HepG2 (cell line): ENCODE results near the gene AQP9. TPM values are rescaled to one million over a fixed set of nuclear protein-coding genes. Genes with fewer than 3 reads are reported as not detected.

Experiments used
- ARHGAP35 ChIP-seq: sonication (generic); formaldehyde crosslinking; IDR thresholded peaks from 2 replicates; pipeline ENCODE4 v1.9.0; 2022; ENCODE audit warnings: mild to moderate bottlenecking, inconsistent platforms, moderate library complexity, missing genetic modification reagents, borderline replicate concordance
- GPBP1L1 ChIP-seq: sonication (generic); formaldehyde crosslinking; IDR thresholded peaks from 2 replicates; pipeline ENCODE4 v1.5.0; 2020; ENCODE audit warnings: mild to moderate bottlenecking, missing genetic modification reagents
- HMGXB3 ChIP-seq: sonication (generic); formaldehyde crosslinking; IDR thresholded peaks from 2 replicates; pipeline ENCODE4 v1.4.0; 2020; ENCODE audit warnings: missing genetic modification reagents, borderline replicate concordance
- IKZF4 ChIP-seq: sonication (generic); formaldehyde crosslinking; IDR thresholded peaks from 2 replicates; pipeline ENCODE4 v1.5.1; 2020; ENCODE audit warnings: borderline replicate concordance, mild to moderate bottlenecking, low read depth, missing genetic modification reagents; ENCODE audit errors: not compliant biosample characterization
- JARID2 ChIP-seq: sonication (generic); formaldehyde crosslinking; IDR thresholded peaks from 2 replicates; pipeline ENCODE4 v1.8.1; 2023; ENCODE audit warnings: missing genetic modification reagents, inconsistent platforms; ENCODE audit not compliant: insufficient replicate concordance
- KLF15 ChIP-seq: sonication (generic); formaldehyde crosslinking; IDR thresholded peaks from 2 replicates; pipeline ENCODE4 v1.8.1; 2023; ENCODE audit warnings: borderline replicate concordance, mild to moderate bottlenecking, inconsistent platforms, missing genetic modification reagents, mixed read lengths
- NFKB2 ChIP-seq: sonication (generic); formaldehyde crosslinking; IDR thresholded peaks from 2 replicates; pipeline ENCODE4 v1.4.0; 2020; ENCODE audit warnings: missing genetic modification reagents, borderline replicate concordance
- NFYB ChIP-seq: sonication (generic); formaldehyde crosslinking; IDR thresholded peaks from 2 replicates; pipeline ENCODE4 v1.4.0; 2020; ENCODE audit warnings: missing genetic modification reagents
- PTBP1 ChIP-seq: fragments of 200-400 bp; formaldehyde crosslinking; IDR thresholded peaks from 2 replicates; pipeline ENCODE4 v1.6.1; 2018; ENCODE audit warnings: low read length, low read depth; ENCODE audit not compliant: poor library complexity, severe bottlenecking
- RXRA ChIP-seq: sonication (generic); formaldehyde crosslinking; IDR thresholded peaks from 2 replicates; pipeline ENCODE4 v1.5.1; 2020; ENCODE audit warnings: missing genetic modification reagents
- SATB2 ChIP-seq: sonication (generic); formaldehyde crosslinking; IDR thresholded peaks from 2 replicates; pipeline ENCODE4 v1.5.0; 2020; ENCODE audit warnings: missing genetic modification reagents
- SMARCE1 ChIP-seq: fragments of 450-650 bp; IDR thresholded peaks from 2 replicates; pipeline ENCODE4 v1.6.1; 2017; ENCODE audit warnings: borderline replicate concordance
- TAF1 ChIP-seq: sonication (generic); formaldehyde crosslinking; IDR thresholded peaks from 2 replicates; pipeline ENCODE4 v1.4.0; 2020; ENCODE audit warnings: missing genetic modification reagents
- TRIM22 ChIP-seq: fragments of 450-650 bp; IDR thresholded peaks from 2 replicates; pipeline ENCODE4 v1.6.1; 2017
- ZFX ChIP-seq: sonication (generic); formaldehyde crosslinking; IDR thresholded peaks from 2 replicates; pipeline ENCODE4 v1.4.0; 2020; ENCODE audit warnings: mild to moderate bottlenecking, low read depth, missing genetic modification reagents, moderate library complexity
- ZNF10 ChIP-seq: sonication (generic); formaldehyde crosslinking; IDR thresholded peaks from 2 replicates; pipeline ENCODE4 v1.4.0; 2020; ENCODE audit warnings: mild to moderate bottlenecking, low read depth, missing genetic modification reagents, borderline replicate concordance
- ZNF260 ChIP-seq: sonication (generic); formaldehyde crosslinking; IDR thresholded peaks from 2 replicates; pipeline ENCODE4 v1.4.0; 2020; ENCODE audit warnings: missing genetic modification reagents, low read depth, mild to moderate bottlenecking, borderline replicate concordance
- ZNF780A ChIP-seq: sonication (generic); formaldehyde crosslinking; IDR thresholded peaks from 2 replicates; pipeline ENCODE4 v1.8.0; 2022; ENCODE audit warnings: mild to moderate bottlenecking, missing genetic modification reagents, moderate library complexity
- polyA plus RNA-seq, 8 experiments: library from polyadenylated mRNA; depleted of rRNA in 3 of 8; stranded (reverse) in 7 of 8; unstranded in 1 of 8; fragments of >200 nt; fragmentation: Illumina TruSeq in 4 of 8; extraction: Trizol in 4 of 8; gene quantifications; 2 replicates each; pipeline versions ENCODE4 v1.2.1 to v1.2.3, GENCODE V29; 2011 to 2016; ENCODE audit warnings: low read depth in 4 of 8, missing spikeins in 1 of 8, mixed read lengths in 1 of 8; ENCODE audit not compliant: insufficient read depth in 1 of 8
- total RNA-seq, 5 experiments: library from RNA; depleted of rRNA; stranded (reverse); fragments of >200 nt; fragmentation: Illumina TruSeq; extraction: Trizol; gene quantifications; 2 replicates each; pipeline ENCODE4 v1.2.3, GENCODE V29; 2016; ENCODE audit warnings: low read depth in 1 of 5
- TF ChIP-seq, protein P1 (sequence below): sonication (generic); formaldehyde crosslinking; IDR thresholded peaks from 2 replicates; pipeline ENCODE4 v1.4.0; 2020; ENCODE audit warnings: mild to moderate bottlenecking, missing genetic modification reagents
- TF ChIP-seq, protein P2 (sequence below): IDR thresholded peaks from 2 replicates; pipeline ENCODE4 v1.6.1; 2018; ENCODE audit warnings: missing genetic modification reagents, mild to moderate bottlenecking, missing compliant biosample characterization

The AQP9 gene
- total and polyA plus RNA-seq, 2 of the 13 experiments (the other 11 are each of a cell fraction or from before 2014, with no cell fraction given): not detected

GRCh38 chr15:58182460-58183163 lies 44.4 kb downstream of the AQP9 start (continued):
- TF ChIP-seq IKZF4 (CRISPR knock-in tag) (no peak), ZNF10 (CRISPR knock-in tag) (no peak), ZNF780A (no peak), JARID2 (no peak), SMARCE1 (no peak), GPBP1L1 (CRISPR knock-in tag) (no peak), KLF15 (CRISPR knock-in tag) (no peak), RXRA (no peak), NFKB2 (CRISPR knock-in tag) (no peak), ZNF260 (CRISPR knock-in tag) (no peak), TRIM22 (no peak), ZFX (CRISPR knock-in tag) (no peak), NFYB (CRISPR knock-in tag) (no peak), ARHGAP35 (no peak), TAF1 (CRISPR knock-in tag) (no peak), PTBP1 (no peak), SATB2 (CRISPR knock-in tag) (no peak), HMGXB3 (CRISPR knock-in tag) (no peak)
- TF ChIP-seq, protein P1, sequence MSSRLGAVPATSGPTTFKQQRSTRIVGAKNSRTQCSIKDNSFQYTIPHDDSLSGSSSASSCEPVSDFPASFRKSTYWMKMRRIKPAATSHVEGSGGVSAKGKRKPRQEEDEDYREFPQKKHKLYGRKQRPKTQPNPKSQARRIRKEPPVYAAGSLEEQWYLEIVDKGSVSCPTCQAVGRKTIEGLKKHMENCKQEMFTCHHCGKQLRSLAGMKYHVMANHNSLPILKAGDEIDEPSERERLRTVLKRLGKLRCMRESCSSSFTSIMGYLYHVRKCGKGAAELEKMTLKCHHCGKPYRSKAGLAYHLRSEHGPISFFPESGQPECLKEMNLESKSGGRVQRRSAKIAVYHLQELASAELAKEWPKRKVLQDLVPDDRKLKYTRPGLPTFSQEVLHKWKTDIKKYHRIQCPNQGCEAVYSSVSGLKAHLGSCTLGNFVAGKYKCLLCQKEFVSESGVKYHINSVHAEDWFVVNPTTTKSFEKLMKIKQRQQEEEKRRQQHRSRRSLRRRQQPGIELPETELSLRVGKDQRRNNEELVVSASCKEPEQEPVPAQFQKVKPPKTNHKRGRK (CRISPR knock-in tag): no peak
- TF ChIP-seq, protein P2, sequence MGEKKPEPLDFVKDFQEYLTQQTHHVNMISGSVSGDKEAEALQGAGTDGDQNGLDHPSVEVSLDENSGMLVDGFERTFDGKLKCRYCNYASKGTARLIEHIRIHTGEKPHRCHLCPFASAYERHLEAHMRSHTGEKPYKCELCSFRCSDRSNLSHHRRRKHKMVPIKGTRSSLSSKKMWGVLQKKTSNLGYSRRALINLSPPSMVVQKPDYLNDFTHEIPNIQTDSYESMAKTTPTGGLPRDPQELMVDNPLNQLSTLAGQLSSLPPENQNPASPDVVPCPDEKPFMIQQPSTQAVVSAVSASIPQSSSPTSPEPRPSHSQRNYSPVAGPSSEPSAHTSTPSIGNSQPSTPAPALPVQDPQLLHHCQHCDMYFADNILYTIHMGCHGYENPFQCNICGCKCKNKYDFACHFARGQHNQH (CRISPR knock-in tag): no peak
